ENCODE measurements around the gene C1QL3. TPM values are rescaled to one million over a fixed set of nuclear protein-coding genes. Genes with fewer than 3 reads are reported as not detected.

C1QL3 gene
- total RNA-seq, 1 donor from 2014 or later: 1.00 TPM

DNA sequence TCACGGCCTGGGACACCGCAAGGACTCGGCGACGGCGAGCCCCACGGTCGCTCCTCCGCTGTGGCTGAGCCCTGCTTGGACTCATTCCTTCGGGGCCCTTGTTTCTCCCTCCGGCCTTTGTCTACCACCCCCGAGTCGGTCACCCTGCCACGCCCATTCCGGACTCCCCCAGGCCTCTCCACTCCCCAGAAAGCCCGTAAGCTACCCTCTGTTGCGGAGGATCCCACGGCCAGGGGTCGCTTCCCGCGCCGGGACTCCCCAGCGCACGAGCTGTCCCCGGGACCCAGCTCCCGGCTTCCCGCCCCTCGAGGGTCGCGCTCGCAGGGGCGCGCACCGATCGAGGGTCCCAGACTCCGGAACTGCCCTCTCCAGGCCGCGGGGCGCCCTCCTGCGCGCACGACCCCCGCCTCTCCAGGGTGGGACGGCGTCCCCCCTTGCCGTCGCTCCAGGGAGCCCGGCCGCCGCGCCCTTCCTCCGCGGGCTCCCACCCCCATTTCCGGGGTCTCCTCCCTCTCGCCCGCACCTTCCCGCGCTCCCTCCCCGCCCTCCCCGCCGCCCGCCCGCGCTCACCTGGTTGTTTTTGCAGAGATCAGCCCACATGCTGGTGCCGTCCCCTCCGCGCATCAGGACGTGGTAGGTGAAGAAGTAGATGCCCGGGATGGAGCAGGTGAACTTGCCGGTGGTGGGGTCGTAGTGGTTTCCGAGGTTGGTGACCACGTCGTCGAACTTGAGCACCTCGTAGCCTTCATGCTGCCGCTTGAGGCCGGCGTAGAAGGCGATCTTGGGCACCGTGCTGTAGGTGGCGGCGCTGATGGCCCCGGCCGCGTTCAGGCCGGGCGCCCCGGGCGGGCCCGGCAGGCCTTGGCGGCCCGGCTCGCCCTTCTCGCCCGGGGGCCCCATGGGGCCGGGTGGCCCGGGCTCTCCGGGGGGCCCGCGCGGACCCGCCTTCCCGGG lies 1.5 kb downstream of the C1QL3 start:
- Histone ChIP-seq H4K20me1 (ENCODE audit: insufficient read depth, low read length) (peaks cover 4% of the 10 kb centered on the region), H2AFZ (ENCODE audit: low read depth, low read length) (peak overlapping the region; percentile 54), H3K27me3 (ENCODE audit: insufficient read depth, low read length) (peaks cover 51% of the 10 kb centered on the region), H3K27ac (ENCODE audit: low read depth, low read length) (no peak overlapping the region), H3K36me3 (ENCODE audit: insufficient read depth, low read length) (no peaks in the 10 kb centered on the region), H3K9me3 (ENCODE audit: insufficient read depth, low read depth, low read length) (no peaks in the 10 kb centered on the region), H3K9ac (ENCODE audit: low read length) (no peak overlapping the region), H3K4me3 (ENCODE audit: insufficient read depth, low read depth, low read length) (no peak overlapping the region), H3K4me1 (ENCODE audit: insufficient read depth, low read length) (peaks cover 6% of the 10 kb centered on the region), H3K4me2 (ENCODE audit: low read length) (peak overlapping the region; percentile 85), H3K79me2 (ENCODE audit: insufficient read depth, low read length) (no peaks in the 10 kb centered on the region)
- TF ChIP-seq, protein P1, sequence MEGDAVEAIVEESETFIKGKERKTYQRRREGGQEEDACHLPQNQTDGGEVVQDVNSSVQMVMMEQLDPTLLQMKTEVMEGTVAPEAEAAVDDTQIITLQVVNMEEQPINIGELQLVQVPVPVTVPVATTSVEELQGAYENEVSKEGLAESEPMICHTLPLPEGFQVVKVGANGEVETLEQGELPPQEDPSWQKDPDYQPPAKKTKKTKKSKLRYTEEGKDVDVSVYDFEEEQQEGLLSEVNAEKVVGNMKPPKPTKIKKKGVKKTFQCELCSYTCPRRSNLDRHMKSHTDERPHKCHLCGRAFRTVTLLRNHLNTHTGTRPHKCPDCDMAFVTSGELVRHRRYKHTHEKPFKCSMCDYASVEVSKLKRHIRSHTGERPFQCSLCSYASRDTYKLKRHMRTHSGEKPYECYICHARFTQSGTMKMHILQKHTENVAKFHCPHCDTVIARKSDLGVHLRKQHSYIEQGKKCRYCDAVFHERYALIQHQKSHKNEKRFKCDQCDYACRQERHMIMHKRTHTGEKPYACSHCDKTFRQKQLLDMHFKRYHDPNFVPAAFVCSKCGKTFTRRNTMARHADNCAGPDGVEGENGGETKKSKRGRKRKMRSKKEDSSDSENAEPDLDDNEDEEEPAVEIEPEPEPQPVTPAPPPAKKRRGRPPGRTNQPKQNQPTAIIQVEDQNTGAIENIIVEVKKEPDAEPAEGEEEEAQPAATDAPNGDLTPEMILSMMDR (IDR thresholded peaks at IDR 0.05; ENCODE audit: insufficient read depth, low read depth, low read length): no peak
- TF ChIP-seq EZH2 (IDR thresholded peaks at IDR 0.05; ENCODE audit: insufficient read depth, low read length): peak; percentile 79
- H3K27ac Mint-ChIP-seq (ENCODE audit: unreplicated experiment): peak overlapping the region; percentile 18
- H3K4me1 Mint-ChIP-seq (ENCODE audit: low read depth, unreplicated experiment): no peaks in the 10 kb centered on the region
- DNase-seq (ENCODE audit: low read depth) (no peak), FAIRE-seq (no peak)
- no peaks in the 10 kb centered on the region for H3K36me3 Mint-ChIP-seq (ENCODE audit: low read depth, unreplicated experiment)
- peaks cover 42% of the 10 kb centered on the region for H3K27me3 Mint-ChIP-seq (ENCODE audit: low read depth, unreplicated experiment)
- H3K4me3 Mint-ChIP-seq (ENCODE audit: unreplicated experiment): peak overlapping the region; percentile 82
- no peaks in the 10 kb centered on the region for H3K9me3 Mint-ChIP-seq (ENCODE audit: unreplicated experiment)

DNA sequence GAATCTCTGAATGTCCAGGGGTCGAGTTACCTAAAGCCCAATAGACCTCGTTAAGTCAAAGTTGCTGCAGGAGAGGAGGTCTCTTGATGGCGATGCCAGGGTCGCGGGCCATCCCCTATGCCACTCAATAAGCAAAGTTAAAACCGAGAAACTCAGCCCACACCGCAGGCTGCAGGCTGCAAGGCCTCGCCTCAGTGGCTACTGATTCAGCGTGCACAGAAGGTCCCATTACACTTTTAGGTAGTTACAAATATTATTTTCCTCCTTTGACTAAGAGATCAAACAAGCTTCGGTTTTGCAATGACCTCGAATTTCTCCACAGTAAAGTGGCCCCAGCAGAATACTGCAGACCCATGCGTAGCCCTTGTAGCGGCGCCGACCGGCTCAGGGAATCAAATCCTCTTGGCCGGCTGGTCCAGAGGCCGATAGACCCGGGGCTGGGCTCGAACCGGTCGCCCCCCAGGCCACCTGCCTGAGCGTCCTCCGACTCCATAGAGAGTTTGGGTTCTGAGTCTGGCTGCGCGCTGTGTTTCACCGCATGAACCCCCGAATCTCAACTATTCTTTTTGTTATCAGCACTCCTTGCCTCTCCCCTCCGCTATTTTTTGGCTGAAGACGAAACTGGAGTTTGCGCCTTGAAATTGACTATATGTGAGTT lies 2.3 kb downstream of the C1QL3 start:
- Histone ChIP-seq H3K4me3 (ENCODE audit: insufficient read depth, low read depth, low read length) (no peak overlapping the region), H3K9ac (ENCODE audit: low read length) (no peak overlapping the region), H4K20me1 (ENCODE audit: insufficient read depth, low read length) (peaks cover 4% of the 10 kb centered on the region), H2AFZ (ENCODE audit: low read depth, low read length) (no peak overlapping the region), H3K4me2 (ENCODE audit: low read length) (peak overlapping the region; percentile 58), H3K36me3 (ENCODE audit: insufficient read depth, low read length) (no peaks in the 10 kb centered on the region), H3K4me1 (ENCODE audit: insufficient read depth, low read length) (peaks cover 6% of the 10 kb centered on the region), H3K27ac (ENCODE audit: low read depth, low read length) (no peak overlapping the region), H3K9me3 (ENCODE audit: insufficient read depth, low read depth, low read length) (no peaks in the 10 kb centered on the region), H3K27me3 (ENCODE audit: insufficient read depth, low read length) (peaks cover 50% of the 10 kb centered on the region), H3K79me2 (ENCODE audit: insufficient read depth, low read length) (no peaks in the 10 kb centered on the region)
- TF ChIP-seq, protein P1 (IDR thresholded peaks at IDR 0.05; ENCODE audit: insufficient read depth, low read depth, low read length): no peak
- Mint-ChIP-seq H3K36me3 (ENCODE audit: low read depth, unreplicated experiment) (no peaks in the 10 kb centered on the region), H3K4me1 (ENCODE audit: low read depth, unreplicated experiment) (no peaks in the 10 kb centered on the region), H3K9me3 (ENCODE audit: unreplicated experiment) (no peaks in the 10 kb centered on the region), H3K4me3 (ENCODE audit: unreplicated experiment) (peak overlapping the region; percentile 82), H3K27ac (ENCODE audit: unreplicated experiment) (peak overlapping the region; percentile 18), H3K27me3 (ENCODE audit: low read depth, unreplicated experiment) (peaks cover 42% of the 10 kb centered on the region)
- DNase-seq (ENCODE audit: low read depth) (no peak), FAIRE-seq (no peak)
